SK-N-SH (cell line): ENCODE results near the gene RCOR3. TPM values are rescaled to one million over a fixed set of nuclear protein-coding genes. Genes with fewer than 3 reads are reported as not detected.

Source experiments
- CTCF ChIA-PET: fragments of 300-600, 350-600 bp; formaldehyde crosslinking; extraction: SDS; loops from one replicate; lab custom pipeline; 2021; lab: Yijun Ruan, JAX
- POLR2A ChIA-PET: fragments of 350-600 bp; sonication (Branson Sonifier 250); formaldehyde crosslinking; extraction: SDS; loops from one replicate; lab custom pipeline; 2020; ENCODE audit warnings: antibody characterized with exemption, inconsistent platforms; lab: Yijun Ruan, JAX
- DNase-seq: peaks from one replicate; pipeline ENCODE4 v3.0.0; 2012
- H2AFZ ChIP-seq: fragments of 200-600 bp; sonication (generic); 2 replicates; pipeline ENCODE4 v1.8.1; 2016; ENCODE audit warnings: antibody characterized with exemption, mild to moderate bottlenecking, low read depth
- H3F3A ChIP-seq: fragments of 200-600 bp; sonication (generic); replicated peaks from 2 replicates; pipeline ENCODE3; 2016; ENCODE audit warnings: antibody characterized with exemption, mild to moderate bottlenecking; ENCODE audit not compliant: insufficient read depth
- H3K27ac ChIP-seq, 2 experiments: fragments of 200-500 bp in 1 of 2; fragments of 200-600 bp in 1 of 2; sonication (Bioruptor generic) in 1 of 2; sonication (generic), shearing (Covaris generic) in 1 of 2; 2 replicates each; pipeline versions ENCODE4 v1.5.1 to v1.6.1; 2014 to 2016; ENCODE audit warnings: low read depth in 2 of 2, inconsistent platforms in 1 of 2, low read length in 1 of 2, mild to moderate bottlenecking in 1 of 2, mixed read lengths in 1 of 2
- H3K27me3 ChIP-seq: fragments of 200-600 bp; sonication (generic), shearing (Covaris generic); 2 replicates; pipeline ENCODE4 v1.6.1; 2016; ENCODE audit warnings: mixed run types; ENCODE audit not compliant: insufficient read depth
- H3K36me3 ChIP-seq, 2 experiments: fragments of 200-500 bp in 1 of 2; fragments of 200-600 bp in 1 of 2; sonication (Bioruptor generic) in 1 of 2; sonication (generic) in 1 of 2; replicated peaks in 1 of 2; 2 replicates each; pipeline versions ENCODE3 to v1.5.1; 2014 to 2016; ENCODE audit warnings: low read length in 1 of 2, mild to moderate bottlenecking in 1 of 2; ENCODE audit not compliant: insufficient read depth in 2 of 2, control insufficient read depth in 1 of 2
- H3K4me1 ChIP-seq, 2 experiments: fragments of 200-500 bp in 1 of 2; fragments of 200-600 bp in 1 of 2; sonication (Bioruptor generic) in 1 of 2; sonication (generic), shearing (Covaris generic) in 1 of 2; 2 replicates each; pipeline versions ENCODE4 v1.5.1 to v1.6.1; 2014 to 2016; ENCODE audit warnings: low read depth in 1 of 2, low read length in 1 of 2, mixed run types in 1 of 2; ENCODE audit not compliant: insufficient read depth in 2 of 2, control insufficient read depth in 1 of 2
- H3K4me2 ChIP-seq: fragments of 200-600 bp; sonication (generic), shearing (Covaris generic); 2 replicates; pipeline ENCODE4 v1.6.1; 2017; ENCODE audit warnings: mixed run types
- H3K4me3 ChIP-seq, 2 experiments: fragments of 200-500 bp in 1 of 2; fragments of 200-600 bp in 1 of 2; sonication (Bioruptor generic) in 1 of 2; sonication (generic), shearing (Covaris generic) in 1 of 2; 2 replicates each; pipeline versions ENCODE4 v1.5.1 to v1.8.1; 2014 to 2016; ENCODE audit warnings: low read depth in 2 of 2, inconsistent platforms in 1 of 2, low read length in 1 of 2, mild to moderate bottlenecking in 1 of 2, mixed read lengths in 1 of 2, moderate library complexity in 1 of 2
- H3K79me2 ChIP-seq: fragments of 200-600 bp; sonication (generic); 2 replicates; pipeline ENCODE4 v1.8.1; 2017; ENCODE audit warnings: mild to moderate bottlenecking; ENCODE audit not compliant: insufficient read depth
- H3K9ac ChIP-seq: fragments of 200-600 bp; sonication (generic); 2 replicates; pipeline ENCODE4 v1.6.1; 2017; ENCODE audit warnings: mixed run types
- H3K9me2 ChIP-seq: fragments of 200-600 bp; sonication (generic); 2 replicates; pipeline ENCODE4 v1.6.1; 2017; ENCODE audit warnings: mixed run types
- H3K9me3 ChIP-seq: fragments of 200-600 bp; sonication (generic); 2 replicates; pipeline ENCODE4 v1.6.1; 2017; ENCODE audit warnings: mixed run types, mild to moderate bottlenecking, moderate library complexity
- H4K20me1 ChIP-seq: fragments of 200-600 bp; sonication (generic); 2 replicates; pipeline ENCODE4 v1.6.1; 2017; ENCODE audit warnings: mild to moderate bottlenecking, mixed run types; ENCODE audit not compliant: insufficient read depth
- ELF1 ChIP-seq: IDR thresholded peaks from 2 replicates; pipeline ENCODE4 v1.4.0; 2012
- EP300 ChIP-seq, 2 experiments: IDR thresholded peaks; 2 replicates each; pipeline versions ENCODE4 v1.4.0 to v1.6.1; 2012; ENCODE audit warnings: borderline replicate concordance in 1 of 2, low read depth in 1 of 2, low read length in 1 of 2
- EZH2phosphoT487 ChIP-seq: fragments of 200-600 bp; sonication (generic); IDR thresholded peaks from 2 replicates; pipeline ENCODE4 v1.6.1; 2017; ENCODE audit warnings: low read depth, mixed run types, mild to moderate bottlenecking, antibody characterized with exemption, moderate library complexity, borderline replicate concordance
- FOXJ3 ChIP-seq: sonication (generic); formaldehyde crosslinking; IDR thresholded peaks from 2 replicates; pipeline ENCODE4 v1.5.1; 2020; ENCODE audit warnings: mild to moderate bottlenecking, missing genetic modification reagents
- GABPA ChIP-seq: IDR thresholded peaks from 2 replicates; pipeline ENCODE4 v1.4.0; 2012; ENCODE audit warnings: low read depth, mild to moderate bottlenecking
- IRF3 ChIP-seq: fragments of 150-350 bp; IDR thresholded peaks from 2 replicates; pipeline ENCODE4 v1.6.1; 2016; ENCODE audit warnings: mild to moderate bottlenecking, low read depth, low read length
- PBX3 ChIP-seq: IDR thresholded peaks from 2 replicates; pipeline ENCODE4; 2012
- RAD21 ChIP-seq: IDR thresholded peaks from 2 replicates; pipeline ENCODE4 v1.6.1; 2012; ENCODE audit warnings: mild to moderate bottlenecking, low read length
- RFX5 ChIP-seq: IDR thresholded peaks from 2 replicates; pipeline ENCODE4 v1.6.1; 2012; ENCODE audit warnings: mild to moderate bottlenecking, improper control_type of control experiment, low read length
- RXRA ChIP-seq: IDR thresholded peaks from 2 replicates; pipeline ENCODE4 v1.4.0; 2012; ENCODE audit warnings: low read depth, mild to moderate bottlenecking, borderline replicate concordance
- SIN3A ChIP-seq: IDR thresholded peaks from 2 replicates; pipeline ENCODE4 v1.6.1; 2012; ENCODE audit warnings: low read depth, mild to moderate bottlenecking, low read length, moderate library complexity, borderline replicate concordance
- TCF12 ChIP-seq: IDR thresholded peaks from 2 replicates; pipeline ENCODE4 v1.4.0; 2012
- YY1 ChIP-seq: IDR thresholded peaks from 2 replicates; pipeline ENCODE4 v1.4.0; 2012; ENCODE audit warnings: low read depth, mild to moderate bottlenecking
- WGBS: methylation state at CpG from one replicate; pipeline ENCODE4 v1.1.6; 2017; ENCODE audit warnings: low lambda C conversion rate; 5-methylcytosine and 5-hydroxymethylcytosine counted together
- polyA plus RNA-seq, 3 experiments: library from polyadenylated mRNA; depleted of rRNA; stranded (reverse); fragments of >200 nt; gene quantifications; 2 replicates each; pipeline ENCODE4 v1.2.3, GENCODE V29; 2012

RCOR3 gene
- polyA plus RNA-seq, 1 of the 3 experiments (the other 2 are of a cell fraction): 18.7 TPM

- WGBS: 46% methylated on average over 7 of the region's 7 CpGs
- Histone ChIP-seq H3K9me3 (no peaks in the 10 kb centered on the region), H3K27ac (no peak overlapping the region), H3K79me2 (no peaks in the 10 kb centered on the region), H3F3A (no peaks in the 10 kb centered on the region), H3K4me3 (no peak overlapping the region), H3K9ac (no peak overlapping the region), H3K27me3 (no peaks in the 10 kb centered on the region), H4K20me1 (no peaks in the 10 kb centered on the region), H3K9me2 (no peaks in the 10 kb centered on the region), H3K4me1 (no peaks in the 10 kb centered on the region), H3K36me3 (no peaks in the 10 kb centered on the region), H2AFZ (no peak overlapping the region), H3K4me2 (no peak overlapping the region)
- ChIA-PET CTCF (no interaction called here), POLR2A (no interaction called here)
- TF ChIP-seq PBX3: no peak
- TF ChIP-seq SIN3A: no peak
- TF ChIP-seq EP300 (IDR thresholded peaks at IDR 0.05; ENCODE audit: borderline replicate concordance in 1 of 2, low read depth in 1 of 2, low read length in 1 of 2): no peak
- no peak for TF ChIP-seq GABPA
- TF ChIP-seq TCF12: no peak
- TF ChIP-seq EZH2phosphoT487: no peak
- no peak for TF ChIP-seq RXRA
- no peak for TF ChIP-seq YY1
- no peak for TF ChIP-seq FOXJ3 (CRISPR knock-in tag)
- DNase-seq: no peak
Measured at GRCh38 chr1:211229365-211229759, 29.8 kb upstream of the RCOR3 start.

- no peak overlapping the region for H3K4me3 ChIP-seq
- no peak overlapping the region for H3K9ac ChIP-seq
- no peak for DNase-seq
- H3K27ac ChIP-seq: no peak overlapping the region
- H3K9me3 ChIP-seq: no peaks in the 10 kb centered on the region
- no peaks in the 10 kb centered on the region for H3K79me2 ChIP-seq
- H3K27me3 ChIP-seq: no peaks in the 10 kb centered on the region
- no peaks in the 10 kb centered on the region for H3K36me3 ChIP-seq
- no peaks in the 10 kb centered on the region for H3K4me1 ChIP-seq
- TF ChIP-seq TCF12 (no peak), FOXJ3 (CRISPR knock-in tag) (no peak), YY1 (no peak)
- H2AFZ ChIP-seq: no peak overlapping the region
- no peaks in the 10 kb centered on the region for H4K20me1 ChIP-seq
- POLR2A ChIA-PET: no interaction called here
- no peaks in the 10 kb centered on the region for H3K9me2 ChIP-seq
- 12% methylated on average over 1 of the region's 1 CpG for WGBS
- no peak overlapping the region for H3K4me2 ChIP-seq
- no peaks in the 10 kb centered on the region for H3F3A ChIP-seq
- CTCF ChIA-PET: no interaction called here
Measured at GRCh38 chr1:211231873-211232272, 27.3 kb upstream of the RCOR3 start.

- Histone ChIP-seq H3K4me1 (no peaks in the 10 kb centered on the region), H2AFZ (no peak overlapping the region), H3K27me3 (no peaks in the 10 kb centered on the region), H4K20me1 (no peaks in the 10 kb centered on the region), H3K9ac (no peak overlapping the region), H3K9me2 (no peaks in the 10 kb centered on the region), H3K79me2 (no peaks in the 10 kb centered on the region), H3K27ac (no peak overlapping the region), H3K9me3 (no peaks in the 10 kb centered on the region), H3K4me2 (no peak overlapping the region), H3K36me3 (no peaks in the 10 kb centered on the region), H3K4me3 (no peak overlapping the region), H3F3A (no peaks in the 10 kb centered on the region)
- DNase-seq: no peak
- TF ChIP-seq IRF3 (no peak), RAD21 (no peak), ELF1 (no peak), RFX5 (no peak)
- ChIA-PET CTCF (no interaction called here), POLR2A (no interaction called here)
- WGBS: 78% methylated on average over 6 of the region's 6 CpGs
Measured at GRCh38 chr1:211236633-211237320, 22.4 kb upstream of the RCOR3 start.
